GM23338 (cell line): ENCODE results near the gene MYT1. TPM values are rescaled to one million over a fixed set of nuclear protein-coding genes. Genes with fewer than 3 reads are reported as not detected.

Experiments used
- ATAC-seq: fragments of 200-7000 bp; cut with Tn5 transposase; 3 replicates; pipeline ENCODE4 v1.9.1; 2020
- DNase-seq: peaks from one replicate; pipeline ENCODE4 v3.0.0-alpha.2; 2015; ENCODE audit warnings: low spot score
- H2AFZ ChIP-seq: fragments of 200-600 bp; sonication (generic); 2 replicates; pipeline ENCODE4 v1.8.0; 2016; ENCODE audit warnings: antibody characterized with exemption, mild to moderate bottlenecking, moderate library complexity
- H3F3A ChIP-seq: fragments of 200-600 bp; sonication (generic); replicated peaks from 2 replicates; pipeline ENCODE4 v1.8.0; 2017; ENCODE audit warnings: antibody characterized with exemption, mixed run types, low read depth
- H3K27ac ChIP-seq: fragments of 200-600 bp; sonication (generic); 2 replicates; pipeline ENCODE4 v1.6.1; 2016; ENCODE audit warnings: low read depth
- H3K27me3 ChIP-seq: fragments of 200-600 bp; sonication (generic); 2 replicates; pipeline ENCODE4 v1.8.0; 2016; ENCODE audit warnings: mild to moderate bottlenecking, mixed run types, moderate library complexity; ENCODE audit not compliant: insufficient read depth
- H3K36me3 ChIP-seq: fragments of 200-600 bp; sonication (generic); 2 replicates; pipeline ENCODE4 v1.8.0; 2016; ENCODE audit warnings: mild to moderate bottlenecking; ENCODE audit not compliant: insufficient read depth
- H3K4me1 ChIP-seq: fragments of 200-600 bp; sonication (generic); 2 replicates; pipeline ENCODE4 v1.8.0; 2016; ENCODE audit warnings: mild to moderate bottlenecking, moderate library complexity; ENCODE audit not compliant: insufficient read depth
- H3K4me2 ChIP-seq: fragments of 200-600 bp; sonication (generic); 2 replicates; pipeline ENCODE4 v1.7.1; 2017; ENCODE audit warnings: mixed run types
- H3K4me3 ChIP-seq: fragments of 200-600 bp; sonication (generic); 2 replicates; pipeline ENCODE4 v1.6.1; 2016; ENCODE audit warnings: mixed run types
- H3K79me2 ChIP-seq: fragments of 200-600 bp; sonication (generic); replicated peaks from 2 replicates; pipeline ENCODE4 v1.8.0; 2017; ENCODE audit warnings: mild to moderate bottlenecking; ENCODE audit not compliant: insufficient read depth
- H3K9me2 ChIP-seq: fragments of 200-600 bp; sonication (generic); 2 replicates; pipeline ENCODE4 v1.8.0; 2017; ENCODE audit not compliant: insufficient read depth
- H4K20me1 ChIP-seq: fragments of 200-600 bp; sonication (generic); replicated peaks from 2 replicates; pipeline ENCODE4 v1.8.0; 2017; ENCODE audit warnings: mild to moderate bottlenecking; ENCODE audit not compliant: insufficient read depth
- H3K27ac Mint-ChIP-seq: 2 replicates; pipeline ENCODE4 v1.8.0; 2020; ENCODE audit warnings: inconsistent platforms, mild to moderate bottlenecking, moderate library complexity, mixed read lengths
- H3K27me3 Mint-ChIP-seq: 3 replicates; pipeline ENCODE4 v1.8.0; 2022; ENCODE audit warnings: low read depth, mild to moderate bottlenecking, moderate library complexity, mixed read lengths, inconsistent platforms; ENCODE audit not compliant: insufficient read depth, poor library complexity
- H3K36me3 Mint-ChIP-seq: 3 replicates; pipeline ENCODE4 v1.8.0; 2021; ENCODE audit warnings: low read depth, mild to moderate bottlenecking, inconsistent platforms, moderate library complexity, mixed read lengths
- H3K4me1 Mint-ChIP-seq: 3 replicates; pipeline ENCODE4 v1.8.0; 2020; ENCODE audit warnings: mild to moderate bottlenecking, inconsistent platforms, mixed read lengths
- H3K4me3 Mint-ChIP-seq: 3 replicates; pipeline ENCODE4 v1.8.0; 2021; ENCODE audit warnings: moderate library complexity, mild to moderate bottlenecking, inconsistent platforms, mixed read lengths
- H3K9me3 Mint-ChIP-seq: 3 replicates; pipeline ENCODE4 v1.8.0; 2020; ENCODE audit warnings: moderate library complexity, mild to moderate bottlenecking, inconsistent platforms, mixed read lengths
- CREB1 ChIP-seq: fragments of 250-450 bp; sonication (Bioruptor Pico); IDR thresholded peaks from 2 replicates; pipeline ENCODE4 v1.5.0; 2020; ENCODE audit warnings: low read depth, mild to moderate bottlenecking, moderate library complexity
- CTCF ChIP-seq, 2 experiments: fragments of 200-600 bp in 1 of 2; sonication (generic) in 1 of 2; conservative IDR thresholded peaks; 2 replicates each; pipeline versions ENCODE4 v1.5.1 to v1.6.1; 2016 to 2017; ENCODE audit warnings: antibody characterized with exemption in 2 of 2, low read depth in 2 of 2, mild to moderate bottlenecking in 2 of 2, moderate library complexity in 1 of 2
- EZH2 ChIP-seq: fragments of 200-600 bp; sonication (generic); IDR thresholded peaks from one replicate; pipeline ENCODE4 v1.8.0; 2017; ENCODE audit warnings: antibody characterized with exemption, mild to moderate bottlenecking, low read depth; ENCODE audit not compliant: unreplicated experiment
- EZH2phosphoT487 ChIP-seq: fragments of 200-600 bp; sonication (generic); IDR thresholded peaks from one replicate; pipeline ENCODE4 v1.8.1; 2018; ENCODE audit warnings: antibody characterized with exemption; ENCODE audit not compliant: unreplicated experiment
- JUNB ChIP-seq: IDR thresholded peaks from one replicate; pipeline ENCODE4 v1.6.1; 2016; ENCODE audit warnings: antibody characterized with exemption; ENCODE audit not compliant: unreplicated experiment
- POLR2AphosphoS5 ChIP-seq: IDR thresholded peaks from 2 replicates; pipeline ENCODE4 v1.6.1; 2016; ENCODE audit warnings: antibody characterized with exemption, low read depth
- REST ChIP-seq: IDR thresholded peaks from one replicate; pipeline ENCODE4 v1.6.1; 2018; ENCODE audit warnings: antibody characterized with exemption; ENCODE audit not compliant: unreplicated experiment
- STAT1 ChIP-seq: IDR thresholded peaks from one replicate; pipeline ENCODE4 v1.6.1; 2016; ENCODE audit warnings: antibody characterized with exemption; ENCODE audit not compliant: unreplicated experiment
- ZNF114 ChIP-seq: fragments of 250-450 bp; sonication (Bioruptor Pico); IDR thresholded peaks from 2 replicates; pipeline ENCODE4 v1.5.0; 2020; ENCODE audit warnings: mild to moderate bottlenecking, moderate library complexity
- ZNF331 ChIP-seq: fragments of 250-450 bp; sonication (Bioruptor Pico); IDR thresholded peaks from 2 replicates; pipeline ENCODE4 v1.5.0; 2020; ENCODE audit warnings: low read depth, mild to moderate bottlenecking, moderate library complexity
- polyA plus RNA-seq: library from polyadenylated mRNA; unstranded; fragments of >200 nt; fragmentation: Nextera tagmentation; extraction: Ambion mirVana; gene quantifications from 2 replicates; pipeline ENCODE4 v1.2.1, GENCODE V29; 2016
- total RNA-seq: library from RNA; depleted of rRNA; stranded (reverse); fragments of >200 nt; shearing (Covaris generic); gene quantifications from 2 replicates; pipeline ENCODE4 v1.2.3, GENCODE V29; 2014
- TF ChIP-seq, protein P1 (sequence below): IDR thresholded peaks from 2 replicates; pipeline ENCODE4 v1.6.1; 2016; ENCODE audit warnings: antibody characterized with exemption
- TF ChIP-seq, protein P2 (sequence below): fragments of 250-450 bp; sonication (Bioruptor Pico); IDR thresholded peaks from 2 replicates; pipeline ENCODE4 v1.5.0; 2020; ENCODE audit warnings: mild to moderate bottlenecking, moderate library complexity

Gene MYT1
- total and polyA plus RNA-seq, 2 experiments from 2014 or later = 0.83 to 1.6 TPM

GRCh38 chr20:64250027-64250426 lies 85.8 kb downstream of the MYT1 start:
- H3K4me3 Mint-ChIP-seq = no peak overlapping the region
- Histone ChIP-seq H3K9me2 (no peaks in the 10 kb centered on the region), H3K4me3 (no peak overlapping the region), H3K79me2 (no peaks in the 10 kb centered on the region), H4K20me1 (no peaks in the 10 kb centered on the region), H3K36me3 (no peaks in the 10 kb centered on the region), H3K27me3 (no peaks in the 10 kb centered on the region), H3K4me2 (no peak overlapping the region), H3K4me1 (peaks cover 6% of the 10 kb centered on the region), H3F3A (no peaks in the 10 kb centered on the region), H2AFZ (no peak overlapping the region), H3K27ac (no peak overlapping the region)
- H3K4me1 Mint-ChIP-seq = peaks cover 4% of the 10 kb centered on the region; the same call in 2 of the 3 replicates
- no peak overlapping the region for H3K27ac Mint-ChIP-seq
- ATAC-seq (no peak), DNase-seq (no peak)
- no peaks in the 10 kb centered on the region; the same call in 2 of the 3 replicates for H3K36me3 Mint-ChIP-seq
- H3K9me3 Mint-ChIP-seq = no peaks in the 10 kb centered on the region
- H3K27me3 Mint-ChIP-seq = peaks cover 15% of the 10 kb centered on the region
- no peak for TF ChIP-seq ZNF331 (CRISPR knock-in tag)
- no peak for TF ChIP-seq ZNF114 (CRISPR knock-in tag)
- TF ChIP-seq JUNB = no peak
- TF ChIP-seq, protein P1, sequence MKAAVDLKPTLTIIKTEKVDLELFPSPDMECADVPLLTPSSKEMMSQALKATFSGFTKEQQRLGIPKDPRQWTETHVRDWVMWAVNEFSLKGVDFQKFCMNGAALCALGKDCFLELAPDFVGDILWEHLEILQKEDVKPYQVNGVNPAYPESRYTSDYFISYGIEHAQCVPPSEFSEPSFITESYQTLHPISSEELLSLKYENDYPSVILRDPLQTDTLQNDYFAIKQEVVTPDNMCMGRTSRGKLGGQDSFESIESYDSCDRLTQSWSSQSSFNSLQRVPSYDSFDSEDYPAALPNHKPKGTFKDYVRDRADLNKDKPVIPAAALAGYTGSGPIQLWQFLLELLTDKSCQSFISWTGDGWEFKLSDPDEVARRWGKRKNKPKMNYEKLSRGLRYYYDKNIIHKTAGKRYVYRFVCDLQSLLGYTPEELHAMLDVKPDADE = no peak
- no peak for TF ChIP-seq EZH2phosphoT487
- TF ChIP-seq, protein P2, sequence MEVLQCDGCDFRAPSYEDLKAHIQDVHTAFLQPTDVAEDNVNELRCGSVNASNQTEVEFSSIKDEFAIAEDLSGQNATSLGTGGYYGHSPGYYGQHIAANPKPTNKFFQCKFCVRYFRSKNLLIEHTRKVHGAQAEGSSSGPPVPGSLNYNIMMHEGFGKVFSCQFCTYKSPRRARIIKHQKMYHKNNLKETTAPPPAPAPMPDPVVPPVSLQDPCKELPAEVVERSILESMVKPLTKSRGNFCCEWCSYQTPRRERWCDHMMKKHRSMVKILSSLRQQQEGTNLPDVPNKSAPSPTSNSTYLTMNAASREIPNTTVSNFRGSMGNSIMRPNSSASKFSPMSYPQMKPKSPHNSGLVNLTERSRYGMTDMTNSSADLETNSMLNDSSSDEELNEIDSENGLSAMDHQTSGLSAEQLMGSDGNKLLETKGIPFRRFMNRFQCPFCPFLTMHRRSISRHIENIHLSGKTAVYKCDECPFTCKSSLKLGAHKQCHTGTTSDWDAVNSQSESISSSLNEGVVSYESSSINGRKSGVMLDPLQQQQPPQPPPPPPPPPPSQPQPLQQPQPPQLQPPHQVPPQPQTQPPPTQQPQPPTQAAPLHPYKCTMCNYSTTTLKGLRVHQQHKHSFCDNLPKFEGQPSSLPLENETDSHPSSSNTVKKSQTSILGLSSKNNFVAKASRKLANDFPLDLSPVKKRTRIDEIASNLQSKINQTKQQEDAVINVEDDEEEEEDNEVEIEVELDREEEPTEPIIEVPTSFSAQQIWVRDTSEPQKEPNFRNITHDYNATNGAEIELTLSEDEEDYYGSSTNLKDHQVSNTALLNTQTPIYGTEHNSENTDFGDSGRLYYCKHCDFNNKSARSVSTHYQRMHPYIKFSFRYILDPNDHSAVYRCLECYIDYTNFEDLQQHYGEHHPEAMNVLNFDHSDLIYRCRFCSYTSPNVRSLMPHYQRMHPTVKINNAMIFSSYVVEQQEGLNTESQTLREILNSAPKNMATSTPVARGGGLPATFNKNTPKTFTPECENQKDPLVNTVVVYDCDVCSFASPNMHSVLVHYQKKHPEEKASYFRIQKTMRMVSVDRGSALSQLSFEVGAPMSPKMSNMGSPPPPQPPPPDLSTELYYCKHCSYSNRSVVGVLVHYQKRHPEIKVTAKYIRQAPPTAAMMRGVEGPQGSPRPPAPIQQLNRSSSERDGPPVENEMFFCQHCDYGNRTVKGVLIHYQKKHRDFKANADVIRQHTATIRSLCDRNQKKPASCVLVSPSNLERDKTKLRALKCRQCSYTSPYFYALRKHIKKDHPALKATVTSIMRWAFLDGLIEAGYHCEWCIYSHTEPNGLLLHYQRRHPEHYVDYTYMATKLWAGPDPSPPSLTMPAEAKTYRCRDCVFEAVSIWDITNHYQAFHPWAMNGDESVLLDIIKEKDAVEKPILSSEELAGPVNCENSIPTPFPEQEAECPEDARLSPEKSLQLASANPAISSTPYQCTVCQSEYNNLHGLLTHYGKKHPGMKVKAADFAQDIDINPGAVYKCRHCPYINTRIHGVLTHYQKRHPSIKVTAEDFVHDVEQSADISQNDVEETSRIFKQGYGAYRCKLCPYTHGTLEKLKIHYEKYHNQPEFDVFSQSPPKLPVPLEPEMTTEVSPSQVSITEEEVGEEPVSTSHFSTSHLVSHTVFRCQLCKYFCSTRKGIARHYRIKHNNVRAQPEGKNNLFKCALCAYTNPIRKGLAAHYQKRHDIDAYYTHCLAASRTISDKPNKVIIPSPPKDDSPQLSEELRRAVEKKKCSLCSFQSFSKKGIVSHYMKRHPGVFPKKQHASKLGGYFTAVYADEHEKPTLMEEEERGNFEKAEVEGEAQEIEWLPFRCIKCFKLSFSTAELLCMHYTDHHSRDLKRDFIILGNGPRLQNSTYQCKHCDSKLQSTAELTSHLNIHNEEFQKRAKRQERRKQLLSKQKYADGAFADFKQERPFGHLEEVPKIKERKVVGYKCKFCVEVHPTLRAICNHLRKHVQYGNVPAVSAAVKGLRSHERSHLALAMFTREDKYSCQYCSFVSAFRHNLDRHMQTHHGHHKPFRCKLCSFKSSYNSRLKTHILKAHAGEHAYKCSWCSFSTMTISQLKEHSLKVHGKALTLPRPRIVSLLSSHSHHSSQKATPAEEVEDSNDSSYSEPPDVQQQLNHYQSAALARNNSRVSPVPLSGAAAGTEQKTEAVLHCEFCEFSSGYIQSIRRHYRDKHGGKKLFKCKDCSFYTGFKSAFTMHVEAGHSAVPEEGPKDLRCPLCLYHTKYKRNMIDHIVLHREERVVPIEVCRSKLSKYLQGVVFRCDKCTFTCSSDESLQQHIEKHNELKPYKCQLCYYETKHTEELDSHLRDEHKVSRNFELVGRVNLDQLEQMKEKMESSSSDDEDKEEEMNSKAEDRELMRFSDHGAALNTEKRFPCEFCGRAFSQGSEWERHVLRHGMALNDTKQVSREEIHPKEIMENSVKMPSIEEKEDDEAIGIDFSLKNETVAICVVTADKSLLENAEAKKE (CRISPR knock-in tag) = no peak
- TF ChIP-seq REST = no peak
- TF ChIP-seq CREB1 (CRISPR knock-in tag) = no peak
- TF ChIP-seq POLR2AphosphoS5 = no peak
- no peak for TF ChIP-seq EZH2
- TF ChIP-seq CTCF (conservative IDR thresholded peaks at IDR 0.05; ENCODE audit: low read depth in 2 of 2) = no peak
- TF ChIP-seq STAT1 = no peak
